ENCODE results near the gene EIF3D. TPM values are rescaled to one million over a fixed set of nuclear protein-coding genes. Genes with fewer than 3 reads are reported as not detected.

The EIF3D gene
- total RNA-seq, 4 donors from 2014 or later, result 247 to 409 (median 332) TPM

DNA sequence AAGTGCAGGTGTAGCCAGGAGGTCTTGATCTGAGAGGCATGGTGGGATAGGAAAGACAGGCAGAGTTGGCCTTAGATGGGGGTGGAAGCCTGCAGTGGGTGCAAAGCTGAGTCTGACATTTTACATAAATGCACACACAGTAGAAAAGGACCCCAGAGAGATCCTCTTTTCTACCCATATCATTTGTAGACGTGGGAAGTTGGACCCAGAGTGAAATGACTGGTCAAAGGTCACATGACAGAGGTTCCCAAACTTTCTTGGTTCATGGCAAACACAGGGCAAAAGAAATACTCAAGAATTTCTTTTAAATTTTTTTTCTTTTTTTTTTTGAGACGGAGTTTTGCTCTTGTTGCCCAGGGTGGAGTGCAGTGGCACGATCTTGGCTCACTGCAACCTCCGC is 16.0 kb downstream of the EIF3D start:
- 84% methylated on average over 4 of the region's 4 CpGs for WGBS
- TF ChIP-seq POLR2AphosphoS5 (IDR thresholded peaks at IDR 0.05), result no peak
- TF ChIP-seq POLR2A (IDR thresholded peaks at IDR 0.05), result no peak
- no peak for TF ChIP-seq EP300 (IDR thresholded peaks at IDR 0.05)
- TF ChIP-seq, protein P1, sequence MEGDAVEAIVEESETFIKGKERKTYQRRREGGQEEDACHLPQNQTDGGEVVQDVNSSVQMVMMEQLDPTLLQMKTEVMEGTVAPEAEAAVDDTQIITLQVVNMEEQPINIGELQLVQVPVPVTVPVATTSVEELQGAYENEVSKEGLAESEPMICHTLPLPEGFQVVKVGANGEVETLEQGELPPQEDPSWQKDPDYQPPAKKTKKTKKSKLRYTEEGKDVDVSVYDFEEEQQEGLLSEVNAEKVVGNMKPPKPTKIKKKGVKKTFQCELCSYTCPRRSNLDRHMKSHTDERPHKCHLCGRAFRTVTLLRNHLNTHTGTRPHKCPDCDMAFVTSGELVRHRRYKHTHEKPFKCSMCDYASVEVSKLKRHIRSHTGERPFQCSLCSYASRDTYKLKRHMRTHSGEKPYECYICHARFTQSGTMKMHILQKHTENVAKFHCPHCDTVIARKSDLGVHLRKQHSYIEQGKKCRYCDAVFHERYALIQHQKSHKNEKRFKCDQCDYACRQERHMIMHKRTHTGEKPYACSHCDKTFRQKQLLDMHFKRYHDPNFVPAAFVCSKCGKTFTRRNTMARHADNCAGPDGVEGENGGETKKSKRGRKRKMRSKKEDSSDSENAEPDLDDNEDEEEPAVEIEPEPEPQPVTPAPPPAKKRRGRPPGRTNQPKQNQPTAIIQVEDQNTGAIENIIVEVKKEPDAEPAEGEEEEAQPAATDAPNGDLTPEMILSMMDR (IDR thresholded peaks at IDR 0.05), result no peak
- H3K36me3 ChIP-seq, result peaks cover 77% of the 10 kb centered on the region
- H3K27me3 ChIP-seq, result no peaks in the 10 kb centered on the region
- H3K4me3 ChIP-seq, result no peak overlapping the region
- H3K9me3 ChIP-seq, result no peaks in the 10 kb centered on the region
- H3K27ac ChIP-seq, result no peak overlapping the region
- DNase-seq (ENCODE audit: low spot score in 2 of 2), result no peak
- peaks cover 23% of the 10 kb centered on the region for H3K4me1 ChIP-seq

DNA sequence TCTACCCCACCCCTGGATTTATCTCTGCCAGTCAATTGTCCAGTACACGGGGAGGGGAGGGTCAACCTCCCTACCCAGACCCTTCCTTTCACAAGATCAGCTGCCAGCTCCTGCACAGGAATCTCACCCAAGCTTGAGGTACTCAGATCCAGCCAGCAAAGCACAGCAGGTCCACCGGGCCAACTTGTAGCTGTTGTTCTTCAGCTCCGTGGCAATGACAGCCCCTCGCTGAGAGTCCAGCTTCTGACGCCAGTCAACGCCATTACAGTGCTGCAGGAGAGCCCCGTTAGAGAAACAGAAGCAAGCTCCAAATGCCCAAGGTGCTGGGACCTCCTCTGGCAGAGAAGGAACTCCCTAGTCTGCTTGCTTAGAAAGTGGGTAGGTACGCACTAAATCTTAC is 16.6 kb downstream of the EIF3D start:
- H3K27me3 ChIP-seq, result no peaks in the 10 kb centered on the region
- H3K9me3 ChIP-seq, result no peaks in the 10 kb centered on the region
- no peak for TF ChIP-seq POLR2AphosphoS5 (IDR thresholded peaks at IDR 0.05)
- no peak for TF ChIP-seq POLR2A (IDR thresholded peaks at IDR 0.05)
- no peak for TF ChIP-seq EP300 (IDR thresholded peaks at IDR 0.05)
- TF ChIP-seq, protein P1 (IDR thresholded peaks at IDR 0.05), result no peak
- no peak for DNase-seq (ENCODE audit: low spot score in 2 of 2)
- H3K27ac ChIP-seq, result no peak overlapping the region
- no peak overlapping the region for H3K4me3 ChIP-seq
- WGBS, result 97% methylated on average over 8 of the region's 8 CpGs
- H3K36me3 ChIP-seq, result peaks cover 70% of the 10 kb centered on the region
- H3K4me1 ChIP-seq, result peaks cover 25% of the 10 kb centered on the region

DNA sequence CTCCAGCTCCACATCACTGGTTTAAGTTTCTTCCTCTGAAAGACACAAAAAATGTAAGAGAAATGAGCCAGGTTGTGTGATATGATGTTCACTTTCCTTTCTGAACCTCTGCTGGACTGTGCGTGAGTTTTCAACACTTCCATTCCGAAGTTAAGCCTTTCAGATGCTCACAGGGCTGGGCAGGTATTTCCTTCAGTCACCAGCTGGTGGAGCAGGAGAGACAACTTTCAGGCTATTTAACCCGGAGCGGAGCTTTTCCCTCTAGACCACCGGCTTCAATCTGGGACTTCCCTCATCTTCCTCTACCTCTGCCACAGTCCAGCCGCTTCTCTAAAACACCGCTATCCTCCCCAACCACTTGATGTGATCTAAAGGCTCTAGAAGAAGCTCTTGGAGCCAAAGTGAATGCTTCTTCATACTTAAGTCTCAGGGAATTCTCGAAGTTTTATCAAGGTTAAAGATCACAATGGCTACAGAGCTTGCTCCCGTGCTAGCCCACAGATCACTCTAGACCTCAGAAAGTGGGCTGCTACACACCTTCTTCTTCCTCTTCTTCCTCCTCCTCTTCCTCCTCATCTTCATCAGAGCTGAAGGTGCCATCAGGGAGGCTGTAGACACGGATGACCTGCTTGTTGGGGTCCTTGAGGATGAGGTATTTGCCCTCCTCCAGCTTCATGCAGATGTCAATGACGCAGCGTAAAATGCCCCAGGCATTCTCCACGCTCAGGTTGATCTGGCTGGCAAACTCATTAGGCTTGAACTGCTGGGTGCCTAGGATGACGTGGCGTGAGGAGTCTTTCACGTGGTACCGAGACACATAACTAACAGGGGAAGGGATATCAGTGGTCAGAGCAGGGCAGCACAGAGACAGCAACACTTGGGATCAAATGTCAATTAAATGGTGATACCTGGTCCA is 17.7 kb downstream of the EIF3D start:
- no peak for DNase-seq (ENCODE audit: low spot score in 2 of 2)
- H3K9me3 ChIP-seq, result no peaks in the 10 kb centered on the region
- H3K4me1 ChIP-seq, result peaks cover 35% of the 10 kb centered on the region
- H3K4me3 ChIP-seq, result no peak overlapping the region
- H3K36me3 ChIP-seq, result peaks cover 59% of the 10 kb centered on the region
- 69% methylated on average over 17 of the region's 17 CpGs for whole genome bisulfite sequencing
- H3K27ac ChIP-seq, result peak overlapping the region; percentile 46
- H3K27me3 ChIP-seq, result no peaks in the 10 kb centered on the region
- TF ChIP-seq POLR2AphosphoS5 (IDR thresholded peaks at IDR 0.05) (no peak), EP300 (IDR thresholded peaks at IDR 0.05) (no peak)
- TF ChIP-seq, protein P1 (IDR thresholded peaks at IDR 0.05), result peak; percentile 42 to 59

DNA sequence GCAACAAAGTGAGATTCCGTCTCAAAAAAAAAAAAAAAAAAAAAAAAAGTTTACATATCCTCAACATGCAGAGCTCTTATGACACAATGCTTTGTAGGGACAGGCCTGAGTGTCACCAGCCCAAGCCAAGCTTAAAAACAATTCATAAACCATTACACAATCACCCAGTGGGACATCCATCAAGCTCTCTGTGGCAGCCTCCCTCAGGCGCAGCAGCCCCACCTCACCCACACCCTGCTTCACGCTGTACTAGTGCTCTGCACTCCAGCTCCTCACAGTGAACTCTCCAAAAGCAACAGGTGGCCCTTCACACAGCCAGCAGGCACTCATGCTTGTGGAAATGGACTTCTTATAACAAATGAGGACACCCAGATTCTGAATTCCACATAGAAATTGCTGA is 18.6 kb downstream of the EIF3D start:
- WGBS, result 48% methylated on average over 3 of the region's 3 CpGs
- Histone ChIP-seq H3K4me1 (peaks cover 40% of the 10 kb centered on the region), H3K9me3 (no peaks in the 10 kb centered on the region), H3K27ac (peak overlapping the region; percentile 46), H3K36me3 (peaks cover 51% of the 10 kb centered on the region), H3K27me3 (no peaks in the 10 kb centered on the region), H3K4me3 (no peak overlapping the region)
- no peak for DNase-seq (ENCODE audit: low spot score in 2 of 2)
- TF ChIP-seq EP300 (IDR thresholded peaks at IDR 0.05) (no peak), POLR2A (IDR thresholded peaks at IDR 0.05) (no peak), POLR2AphosphoS5 (IDR thresholded peaks at IDR 0.05) (no peak)
- TF ChIP-seq, protein P1 (IDR thresholded peaks at IDR 0.05), result no peak

DNA sequence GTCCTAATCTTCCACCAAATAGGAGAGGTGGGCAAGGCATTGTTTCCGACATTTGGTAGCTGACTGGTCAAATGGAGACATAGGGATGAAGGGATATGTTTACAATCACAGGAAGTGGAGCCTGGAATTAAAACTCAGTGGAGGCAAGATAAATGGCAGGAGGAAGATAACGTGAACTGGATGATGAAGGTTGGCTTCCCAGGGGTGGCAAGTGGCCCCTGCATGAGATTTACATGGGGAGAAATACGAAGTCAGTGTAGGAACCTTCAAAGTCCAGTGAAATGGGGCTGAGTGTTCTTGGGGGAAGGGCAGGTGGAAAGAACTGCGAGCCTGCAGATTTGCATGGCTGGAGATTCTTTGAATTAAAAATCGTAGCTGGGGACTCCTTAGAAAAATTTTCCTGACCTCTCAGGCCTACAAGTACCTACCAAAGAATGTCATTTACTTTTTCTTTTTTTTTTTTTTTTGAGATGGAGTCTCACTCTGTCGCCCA is 21.4 kb downstream of the EIF3D start:
- no peaks in the 10 kb centered on the region for H3K9me3 ChIP-seq
- H3K4me3 ChIP-seq, result peak overlapping the region; percentile 51
- peaks cover 46% of the 10 kb centered on the region for H3K4me1 ChIP-seq
- no peaks in the 10 kb centered on the region for H3K27me3 ChIP-seq
- H3K36me3 ChIP-seq, result peaks cover 32% of the 10 kb centered on the region
- no peak for DNase-seq (ENCODE audit: low spot score in 2 of 2)
- TF ChIP-seq, protein P1 (IDR thresholded peaks at IDR 0.05), result no peak
- TF ChIP-seq POLR2A (IDR thresholded peaks at IDR 0.05) (no peak), EP300 (IDR thresholded peaks at IDR 0.05) (no peak), POLR2AphosphoS5 (IDR thresholded peaks at IDR 0.05) (no peak)
- peak overlapping the region; percentile 69 for H3K27ac ChIP-seq
- WGBS, result 87% methylated on average over 6 of the region's 6 CpGs
